Tongue (tissue), 2 donors: ENCODE data around the gene FOXN1. TPM values are rescaled to one million over a fixed set of nuclear protein-coding genes. Genes with fewer than 3 reads are reported as not detected.
"Not testable (repeated sequence)": the region's sequence is repeated elsewhere in the genome, so short reads cannot be mapped to it uniquely, and the experiment has no call there.

Experiments
- DNase-seq: peaks from one replicate; pipeline ENCODE4 v3.0.0-alpha.2; 2015
- total RNA-seq: library from RNA; depleted of rRNA; stranded (reverse); fragments of >200 nt; gene quantifications from one replicate; pipeline ENCODE4 v1.2.3, GENCODE V29; 2014

The FOXN1 gene
- total RNA-seq, 1 donor from 2014 or later, result 0.21 TPM

DNA sequence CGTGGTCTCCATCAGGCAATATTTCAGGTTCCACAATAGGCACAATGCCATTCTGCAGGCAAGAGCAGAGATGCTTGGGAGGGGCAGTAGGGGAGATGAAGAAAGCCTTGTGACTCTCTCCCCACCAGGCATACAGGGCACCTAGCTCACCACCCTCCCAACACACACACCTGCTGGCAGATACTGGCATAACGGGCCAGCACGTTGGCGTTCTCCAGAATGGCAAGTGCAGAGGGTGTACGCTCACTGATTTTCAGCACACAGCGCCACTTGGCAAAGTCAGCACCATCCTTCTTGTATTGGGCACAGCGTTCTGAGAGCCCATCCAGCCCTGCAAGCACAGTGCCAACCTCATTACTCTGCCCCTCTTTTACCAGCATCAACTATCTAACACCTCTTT is 68.4 kb downstream of the FOXN1 start:
- DNase-seq, result no peak

DNA sequence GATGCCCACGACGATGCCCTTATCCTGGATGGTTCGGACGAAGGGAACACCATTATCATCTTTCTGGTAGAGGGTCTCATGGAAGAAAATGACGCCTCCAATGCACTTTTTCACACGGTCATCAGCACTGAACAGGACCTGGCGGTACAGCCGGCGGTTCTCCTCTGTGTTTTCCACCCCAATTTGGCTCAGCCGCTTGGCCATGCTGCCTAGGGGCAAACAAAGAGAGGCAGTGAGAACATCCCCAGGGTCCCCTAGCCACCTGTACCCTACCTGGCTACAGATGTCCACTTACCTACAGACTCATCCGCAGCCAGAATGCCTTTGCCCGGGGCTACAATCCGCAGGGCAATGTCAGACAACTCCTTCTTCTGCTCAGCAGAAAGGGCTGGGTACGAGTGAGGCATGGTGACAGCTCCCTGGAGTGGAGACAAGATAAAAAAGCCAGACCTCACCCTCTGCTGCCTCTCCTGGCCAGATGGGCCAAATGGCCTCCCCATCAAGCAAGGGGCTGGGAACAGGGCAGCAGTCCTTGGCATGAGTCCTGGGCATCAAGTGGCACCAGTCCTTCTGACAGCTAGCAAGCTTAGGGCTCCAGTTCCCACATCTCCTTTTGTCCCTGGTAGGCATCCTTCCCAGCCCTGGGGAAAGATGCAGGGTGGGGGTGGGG is 69.1 kb downstream of the FOXN1 start:
- DNase-seq, result no peak

DNA sequence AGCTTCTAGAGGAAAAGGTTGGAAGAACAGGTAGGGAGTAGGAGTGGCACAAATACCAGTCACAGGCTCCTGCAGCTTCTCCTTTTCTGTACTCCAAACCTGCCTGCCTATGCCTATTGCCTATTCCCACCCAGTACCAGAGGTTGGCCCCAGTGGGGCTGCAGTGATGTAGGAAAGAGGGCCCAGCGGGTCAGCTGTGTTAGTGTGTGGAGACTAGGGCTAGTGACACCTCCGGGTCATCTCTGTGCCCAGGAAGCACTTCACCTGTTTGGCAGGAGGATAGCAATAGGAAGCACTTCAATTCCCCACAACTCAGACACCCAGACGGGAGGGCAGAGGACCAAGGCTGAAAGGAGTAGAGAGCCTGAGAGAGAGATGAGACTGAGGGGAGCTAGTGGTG is 69.9 kb downstream of the FOXN1 start:
- DNase-seq, result not testable (repeated sequence)

DNA sequence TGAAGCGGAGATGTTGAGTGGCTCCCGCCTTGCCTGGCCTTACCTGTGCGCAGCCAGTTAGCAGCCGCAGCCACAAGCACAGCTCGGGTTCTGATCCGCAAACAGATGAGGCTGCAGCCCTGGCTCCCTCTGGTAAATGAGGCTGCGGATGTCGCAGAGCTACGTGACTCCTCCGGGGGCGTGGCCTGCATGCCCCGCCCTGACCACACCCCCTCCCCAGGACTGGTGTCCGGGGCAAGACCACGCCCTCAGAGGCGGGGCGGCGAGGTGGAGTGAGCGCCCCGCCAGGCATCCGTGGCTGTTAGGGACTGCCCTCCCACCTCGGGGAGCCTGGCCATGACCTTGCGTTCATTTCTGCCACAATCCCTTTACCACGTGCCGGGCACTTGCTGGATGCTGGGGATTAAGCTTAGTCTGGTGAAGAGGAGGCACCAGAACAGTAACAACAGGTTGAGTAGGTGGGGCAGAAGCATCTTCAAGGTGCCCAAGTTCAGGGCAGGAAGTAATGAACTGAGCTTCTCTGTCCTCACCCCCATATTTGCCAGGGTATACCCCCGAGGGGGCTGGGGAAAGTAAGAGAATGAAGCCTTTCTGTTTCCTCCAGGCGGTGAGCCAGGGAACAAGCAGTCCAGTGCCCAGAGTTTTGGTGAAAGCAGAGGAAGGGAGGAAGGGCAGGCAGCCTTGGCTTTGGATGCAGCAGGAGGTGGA is 70.8 kb downstream of the FOXN1 start, which contains the start of gene ALDOC:
Gene ALDOC, minus strand, starts transcription at position 138 of the 708 bp plus-strand sequence. CDS start 1,363 bp downstream, outside the sequence.
- DNase-seq, result peak; percentile 92

- DNase-seq, result no peak
These were observed 71.3 kb downstream of the FOXN1 start for GRCh38 chr17:28577466-28577824.

GRCh38 chr17:28578246-28579195 is 72.4 kb downstream of the FOXN1 start:
- DNase-seq, result no peak

- DNase-seq, result no peak
These were observed 73.4 kb downstream of the FOXN1 start for GRCh38 chr17:28579526-28579925.

DNA sequence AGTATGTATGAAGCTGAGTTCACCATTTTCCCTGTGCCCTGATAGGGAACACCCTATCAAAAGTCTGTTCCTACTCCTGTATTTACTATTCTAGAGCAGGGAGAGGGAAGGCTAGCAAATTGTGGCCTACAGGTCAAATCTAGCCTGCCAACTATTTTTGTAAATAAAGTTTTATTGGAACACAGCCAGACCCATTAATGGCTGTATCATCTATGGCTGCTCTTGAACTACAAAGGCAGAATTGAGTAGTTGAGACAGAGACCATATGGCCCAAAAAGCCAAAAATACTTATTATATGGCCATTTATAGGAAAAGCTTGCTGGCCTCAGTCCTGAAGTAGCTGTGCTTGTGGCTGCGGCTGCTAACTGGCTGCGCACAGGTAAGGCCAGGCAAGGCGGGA is 74.8 kb downstream of the FOXN1 start:
- DNase-seq, result no peak

GRCh38 chr17:28582513-28582912 is 76.4 kb downstream of the FOXN1 start:
- DNase-seq, result no peak

GRCh38 chr17:28584434-28584833 is 78.3 kb downstream of the FOXN1 start:
- DNase-seq, result no peak

DNA sequence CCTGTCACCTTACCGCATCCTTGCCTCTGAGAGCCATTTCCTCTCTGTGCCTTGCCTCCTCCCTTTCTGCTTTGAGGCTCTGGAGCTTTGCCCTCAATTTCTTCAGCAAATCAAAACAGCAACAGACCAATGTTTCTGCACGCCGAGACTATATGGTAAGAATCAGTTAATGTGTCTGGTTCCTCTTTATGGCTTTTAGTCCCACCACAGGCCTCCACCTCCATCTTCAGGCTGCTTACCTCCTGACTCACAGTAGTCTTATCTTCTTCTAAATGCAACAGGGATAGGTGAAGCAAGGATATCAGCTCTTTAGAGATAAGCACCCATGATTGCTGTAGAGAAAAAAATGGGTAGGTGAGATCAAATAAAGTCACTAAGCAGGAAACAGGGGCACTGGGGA is 79.7 kb downstream of the FOXN1 start:
- no peak for DNase-seq

Other genes with a start within 250 kb of the FOXN1 start
- 12.1 TPM for gene TMEM97, start 187.1 kb upstream of the FOXN1 start, total RNA-seq
- gene IFT20, start 170.9 kb upstream of the FOXN1 start, total RNA-seq, result 34.6 TPM
- 26.6 TPM for gene TNFAIP1, start 170.6 kb upstream of the FOXN1 start, total RNA-seq
- gene POLDIP2, start 148.8 kb upstream of the FOXN1 start, total RNA-seq, result 49.7 TPM
- gene SEBOX, start 141.1 kb upstream of the FOXN1 start, total RNA-seq, result not detected
- gene VTN, start 136.0 kb upstream of the FOXN1 start, total RNA-seq, result 1.0 TPM
- gene SARM1, start 134.7 kb upstream of the FOXN1 start, total RNA-seq, result 11.4 TPM
- 6.5 TPM for gene SLC46A1, start 100.1 kb upstream of the FOXN1 start, total RNA-seq
- 1.1 TPM for gene SLC13A2, start 32.7 kb upstream of the FOXN1 start, total RNA-seq
- 15.1 TPM for gene UNC119, start 46.3 kb downstream of the FOXN1 start, total RNA-seq
- gene PIGS, start 65.2 kb downstream of the FOXN1 start, total RNA-seq, result 52.4 TPM
- 10.7 TPM for gene ALDOC, start 70.5 kb downstream of the FOXN1 start, total RNA-seq
- gene SPAG5, start 92.7 kb downstream of the FOXN1 start, total RNA-seq, result 12.0 TPM
- 6.9 TPM for gene RSKR, start 107.8 kb downstream of the FOXN1 start, total RNA-seq
- 104 TPM for gene BLTP2, start 138.8 kb downstream of the FOXN1 start, total RNA-seq
- 41.4 TPM for gene SDF2, start 155.6 kb downstream of the FOXN1 start, total RNA-seq
- gene SUPT6H, start 155.9 kb downstream of the FOXN1 start, total RNA-seq, result 51.7 TPM
- 0.21 TPM for gene PROCA1, start 205.5 kb downstream of the FOXN1 start, total RNA-seq
- gene RAB34, start 211.5 kb downstream of the FOXN1 start, total RNA-seq, result 78.9 TPM
- 554 TPM for gene RPL23A, start 213.6 kb downstream of the FOXN1 start, total RNA-seq
- gene TLCD1, start 219.9 kb downstream of the FOXN1 start, total RNA-seq, result not detected
- 4.1 TPM for gene NEK8, start 222.4 kb downstream of the FOXN1 start, total RNA-seq
- gene TRAF4, start 237.7 kb downstream of the FOXN1 start, total RNA-seq, result 18.6 TPM